HG03196 (cell line): ENCODE results near the gene DDX39B.

ENCODE experiments used
- ATAC-seq: cut with Tn5 transposase; IDR thresholded peaks from one replicate; pipeline ENCODE4 v1.9.1; 2021; ENCODE audit not compliant: unreplicated experiment

DDX39B gene

DNA sequence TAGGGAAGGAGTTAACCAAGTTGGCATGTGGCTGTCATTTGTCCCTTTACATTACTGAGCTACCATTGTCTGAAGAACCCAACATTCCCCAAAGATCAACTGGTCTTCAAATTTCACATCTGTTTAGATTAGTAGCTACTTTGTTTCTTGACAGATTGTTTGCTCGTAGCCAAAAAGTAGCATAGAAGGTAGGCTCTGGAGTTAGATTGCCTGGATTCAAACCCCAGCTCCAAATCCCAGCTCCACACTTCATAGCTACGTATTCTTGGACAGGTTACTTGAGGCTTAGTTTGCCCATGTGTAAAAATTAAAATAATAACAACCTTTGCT is 6.7 kb upstream of the DDX39B start:
- ATAC-seq = no peak

DNA sequence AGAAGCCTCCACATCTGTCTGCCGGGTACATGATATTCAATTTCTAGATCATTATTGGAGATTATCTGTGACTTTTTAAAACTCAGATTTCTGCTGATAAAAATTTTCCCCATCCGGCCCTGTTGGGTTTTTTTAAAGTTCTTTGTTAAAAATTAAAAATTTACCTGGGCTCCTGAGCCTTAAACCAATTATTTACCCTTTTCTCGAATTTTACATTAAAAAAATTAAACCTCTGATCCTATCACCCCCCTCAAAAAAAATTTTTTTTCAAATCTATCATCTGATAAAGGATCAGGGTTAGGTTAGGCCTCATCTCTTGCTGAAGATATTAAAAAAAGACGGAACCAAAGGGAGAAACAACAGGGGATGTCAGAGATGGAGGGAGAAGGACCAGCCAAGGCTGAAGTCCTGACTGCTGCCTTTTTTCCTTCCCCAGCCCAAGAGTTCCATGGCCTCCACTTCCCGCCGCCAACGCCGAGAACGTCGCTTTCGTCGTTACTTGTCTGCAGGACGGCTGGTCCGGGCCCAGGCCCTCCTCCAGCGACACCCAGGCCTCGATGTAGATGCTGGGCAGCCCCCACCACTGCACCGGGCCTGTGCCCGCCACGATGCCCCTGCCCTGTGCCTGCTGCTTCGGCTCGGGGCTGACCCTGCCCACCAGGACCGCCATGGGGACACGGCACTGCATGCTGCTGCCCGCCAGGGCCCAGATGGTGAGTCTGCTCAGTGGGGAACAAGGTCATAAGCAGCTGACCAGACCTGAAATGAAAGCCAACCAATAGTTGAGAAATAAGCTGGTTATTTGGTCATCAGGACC is 6.1 kb upstream of the DDX39B start:
- no peak for ATAC-seq

DNA sequence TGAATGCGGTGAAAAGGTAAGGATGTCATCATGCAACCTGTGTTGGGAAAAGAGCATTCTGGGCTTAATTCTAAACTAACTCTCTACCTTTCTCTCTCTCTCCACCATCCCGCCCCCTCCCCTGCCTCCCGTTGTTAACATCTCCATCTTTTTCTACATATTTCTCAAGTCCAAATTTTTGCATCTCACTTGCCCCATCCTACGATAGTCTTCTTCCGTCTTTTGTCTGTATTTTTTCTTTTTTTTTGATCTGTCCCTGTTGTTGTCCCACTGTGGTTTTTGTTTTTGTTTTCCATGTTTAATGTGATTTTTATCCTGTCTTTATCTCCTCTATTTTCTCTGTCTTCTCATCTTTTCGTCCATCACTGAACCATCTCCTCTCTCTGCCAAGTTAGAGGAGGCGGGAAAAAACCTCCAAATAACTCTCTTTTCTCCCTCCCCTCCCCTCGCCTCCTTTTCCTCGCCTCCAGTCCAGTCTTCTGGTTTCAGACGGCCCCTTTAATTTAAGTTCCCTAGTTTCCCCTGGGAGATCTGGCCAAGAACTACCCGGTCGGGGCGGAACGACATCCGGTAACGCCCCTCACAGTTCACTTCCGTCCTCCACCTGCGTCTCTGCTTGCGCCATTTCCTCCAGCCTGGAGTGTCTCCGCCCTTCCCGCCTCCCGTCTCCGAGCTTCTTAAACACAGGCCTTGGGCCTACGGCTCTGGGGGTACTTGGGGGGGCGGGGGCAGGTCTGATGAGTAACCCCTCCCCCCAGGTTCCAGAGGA is 5.3 kb upstream of the DDX39B start, which contains the start of gene NFKBIL1:
NFKBIL1 (plus strand) TSS at position 651 of the 769 bp plus-strand sequence; CDS start at position 738, 87 bp downstream.
- ATAC-seq = peak; percentile 56

DNA sequence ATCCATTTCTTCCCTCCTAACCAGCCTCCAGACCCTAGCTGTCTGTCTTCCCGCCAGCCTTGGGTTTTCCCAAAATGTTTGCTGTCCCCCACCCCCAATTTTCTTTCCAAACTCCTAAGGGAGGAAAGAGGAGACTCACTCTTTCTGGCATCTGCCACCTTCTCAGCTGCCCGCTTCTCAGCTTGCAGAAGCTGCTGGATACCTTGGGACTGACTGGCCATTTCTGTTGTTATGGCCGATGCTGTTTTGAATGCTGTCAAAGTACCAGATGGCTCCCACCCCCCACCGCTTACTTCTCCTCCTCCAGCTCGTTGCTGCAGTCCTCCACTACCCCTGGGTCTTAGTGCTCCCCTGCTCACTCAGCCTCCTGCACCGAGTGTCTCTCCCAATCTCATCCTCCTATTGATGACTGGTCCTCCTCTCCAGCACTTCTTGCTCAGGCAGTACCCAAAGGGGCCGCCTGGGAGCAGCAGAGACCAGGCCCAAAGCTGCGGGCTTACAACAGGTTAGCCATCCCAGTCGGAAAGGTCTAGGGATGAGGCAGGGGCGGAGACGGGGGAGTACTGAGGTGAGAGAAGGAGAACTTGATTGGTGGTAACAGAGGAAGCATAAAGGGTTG is 4.6 kb upstream of the DDX39B start, which contains the start of gene ATP6V1G2:
ATP6V1G2 (minus strand) TSS at position 270 of the 619 bp plus-strand sequence; CDS start at position 221, 49 bp downstream.
- ATAC-seq = peak; percentile 50

DNA sequence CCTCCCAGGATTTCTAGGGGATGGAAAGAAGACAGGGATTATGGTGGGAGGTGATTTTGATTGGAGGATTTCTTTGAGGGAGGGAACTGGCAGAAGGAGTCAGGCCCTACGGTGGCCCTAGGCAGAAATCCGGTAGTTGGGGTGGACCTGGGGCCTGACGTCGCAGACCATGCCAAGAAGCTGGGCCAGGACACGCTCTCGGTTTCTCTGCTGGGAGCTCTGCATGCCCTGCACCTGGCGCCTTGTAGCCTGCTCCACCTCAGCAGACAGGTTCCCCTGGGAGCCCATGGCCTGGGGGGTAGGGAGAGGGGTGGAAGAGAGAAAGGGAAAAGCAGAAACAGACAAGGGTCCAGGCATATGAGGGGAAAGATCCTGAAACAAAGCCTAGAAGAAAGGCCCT is 3.5 kb upstream of the DDX39B start:
- no peak for ATAC-seq

DNA sequence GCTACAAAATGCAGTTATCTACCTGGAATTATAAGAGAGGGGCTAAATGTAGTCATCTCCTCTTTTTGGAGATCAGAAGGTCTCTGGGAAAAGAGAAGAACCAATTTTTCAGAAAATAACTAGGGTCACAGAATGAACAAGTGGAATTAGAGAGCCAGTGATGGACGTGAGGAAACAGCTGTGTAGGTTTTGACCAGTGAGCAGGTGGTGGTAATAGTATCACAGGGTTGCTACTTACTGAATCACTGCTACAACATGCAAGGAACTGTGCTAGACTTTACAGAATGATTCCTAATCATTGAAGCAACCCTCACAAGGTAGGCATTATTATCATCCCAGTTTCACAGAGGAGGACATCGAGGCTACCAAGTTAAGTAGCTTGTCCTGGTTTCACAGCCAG is 2.9 kb upstream of the DDX39B start:
- no peak for ATAC-seq

DNA sequence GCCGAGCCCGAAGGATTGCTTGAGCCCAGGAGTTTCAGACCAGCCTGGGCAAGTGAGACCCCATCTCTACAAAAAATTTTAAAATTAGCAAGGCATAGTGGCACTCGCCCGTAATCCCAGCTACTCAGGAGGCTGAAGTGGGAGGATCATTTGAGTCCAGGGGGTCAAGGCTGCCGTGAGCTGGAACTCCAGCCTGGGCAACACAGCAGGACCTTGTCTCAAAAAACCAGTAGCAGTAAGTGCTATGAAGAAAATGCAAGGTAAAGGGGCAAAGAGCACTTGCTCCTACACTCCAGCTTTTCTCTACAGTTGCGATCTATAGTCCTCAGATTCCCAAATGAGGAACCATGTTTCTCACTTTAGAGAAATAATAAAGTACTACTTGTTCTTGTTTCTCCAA is 1.8 kb upstream of the DDX39B start:
- no peak for ATAC-seq

DNA sequence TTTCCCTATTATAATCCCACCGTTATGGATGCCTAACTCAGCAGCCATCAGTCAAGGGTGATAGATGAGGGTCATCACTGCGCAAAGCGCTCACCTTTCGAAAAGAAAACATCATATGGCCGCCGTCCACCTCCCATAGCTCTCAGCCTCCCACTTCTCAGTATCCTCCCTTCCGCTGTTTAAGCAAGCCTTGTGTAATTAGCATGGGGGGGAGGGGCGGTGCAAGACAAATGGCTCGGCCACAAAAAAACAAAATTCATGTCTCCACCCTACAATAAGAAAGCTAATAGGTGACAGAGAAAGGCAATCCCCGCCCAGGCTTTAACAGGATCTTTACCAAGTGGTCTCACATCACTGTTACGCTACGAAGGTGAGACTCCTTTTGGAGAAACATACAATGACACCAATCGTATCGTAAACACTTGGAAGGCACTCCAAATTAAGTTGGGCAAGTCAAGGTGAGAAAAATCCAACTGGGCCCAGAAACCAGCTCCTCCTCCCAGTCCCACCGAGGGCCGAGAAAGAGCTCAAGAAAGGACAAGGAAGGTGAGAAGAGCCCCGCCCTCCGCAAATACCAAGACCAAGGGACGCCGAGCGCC is 645 bp downstream of the DDX39B start:
- ATAC-seq = no peak

DNA sequence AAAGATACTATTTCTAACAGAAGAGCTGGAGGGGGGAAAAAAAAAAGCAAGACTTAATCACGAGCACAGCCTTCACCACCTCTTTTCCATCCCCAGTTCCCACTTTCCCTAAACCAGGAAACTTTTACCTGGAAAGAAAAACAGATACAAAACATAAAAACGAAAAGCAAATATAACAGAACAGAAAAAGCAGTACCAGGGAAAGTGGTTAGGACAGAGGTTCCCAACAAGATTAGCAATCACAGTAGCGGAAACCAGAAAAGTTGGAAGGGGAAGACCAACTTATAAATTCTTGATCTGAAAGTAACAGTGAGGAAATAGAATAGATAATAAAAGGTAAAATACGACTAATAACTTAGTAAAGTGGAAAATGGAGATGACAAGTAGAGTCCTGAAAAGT is 1.2 kb downstream of the DDX39B start:
- ATAC-seq = no peak

DNA sequence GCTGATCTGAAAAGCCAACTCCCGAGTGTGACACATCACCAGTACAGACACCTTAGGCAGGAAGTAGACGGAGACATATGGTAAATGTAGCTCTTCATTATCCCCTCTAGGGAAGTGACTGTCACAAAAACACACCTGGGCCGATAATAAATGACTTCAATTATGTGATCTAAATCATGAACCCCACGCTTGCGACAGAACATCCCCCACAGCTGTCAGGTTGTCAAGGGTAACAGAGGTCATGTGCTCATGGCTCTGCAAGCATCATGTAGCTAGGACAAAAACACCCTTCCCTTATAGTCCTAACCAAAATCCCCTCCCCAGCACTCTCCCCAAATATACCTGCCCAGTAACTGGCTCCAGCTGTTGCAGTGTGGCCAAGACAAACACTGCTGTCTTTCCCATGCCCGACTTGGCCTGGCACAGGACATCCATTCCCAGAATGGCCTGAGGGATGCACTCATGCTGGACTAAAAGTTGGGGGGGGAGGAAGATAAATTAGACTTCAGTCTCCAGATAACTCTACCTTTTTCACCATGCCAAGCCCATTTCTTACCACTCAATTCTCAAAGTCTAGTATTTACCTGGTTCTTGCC is 2.9 kb downstream of the DDX39B start:
- ATAC-seq = no peak

DNA sequence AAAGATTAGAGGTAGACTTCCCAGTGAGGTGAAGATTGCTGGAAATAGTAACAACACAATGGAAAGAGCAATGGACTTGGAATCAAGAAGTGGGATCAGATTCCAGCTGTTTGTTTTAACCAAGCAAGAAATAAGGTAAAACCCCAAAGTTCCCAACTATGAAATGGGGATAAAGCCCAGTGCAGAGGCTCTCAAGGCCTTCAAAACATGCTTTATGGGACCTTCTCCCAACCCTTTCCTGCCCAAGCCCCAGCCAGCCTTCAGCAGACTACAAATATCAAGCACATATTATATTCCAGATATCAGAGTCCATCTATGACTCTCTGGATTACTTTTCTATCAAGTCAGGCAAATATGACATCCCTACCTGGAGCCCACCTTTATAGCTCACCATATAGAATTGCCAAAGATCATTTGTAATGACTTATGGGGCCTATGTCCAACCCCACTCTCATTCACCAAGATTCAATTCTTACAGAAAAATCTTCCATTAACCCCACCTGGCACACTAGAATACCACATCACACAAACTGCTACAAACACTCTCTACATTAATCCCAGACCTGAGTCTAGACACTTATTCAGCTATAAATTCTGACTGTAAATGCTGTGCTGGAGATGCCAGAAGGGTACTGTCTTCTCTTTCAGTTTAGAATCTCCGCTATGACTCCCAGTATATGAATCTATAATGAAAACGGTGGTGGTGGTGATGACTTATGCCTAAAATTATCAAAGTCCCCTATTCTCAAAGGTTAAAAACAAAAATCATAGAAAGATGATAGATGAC is 6.1 kb downstream of the DDX39B start:
- no peak for ATAC-seq

DNA sequence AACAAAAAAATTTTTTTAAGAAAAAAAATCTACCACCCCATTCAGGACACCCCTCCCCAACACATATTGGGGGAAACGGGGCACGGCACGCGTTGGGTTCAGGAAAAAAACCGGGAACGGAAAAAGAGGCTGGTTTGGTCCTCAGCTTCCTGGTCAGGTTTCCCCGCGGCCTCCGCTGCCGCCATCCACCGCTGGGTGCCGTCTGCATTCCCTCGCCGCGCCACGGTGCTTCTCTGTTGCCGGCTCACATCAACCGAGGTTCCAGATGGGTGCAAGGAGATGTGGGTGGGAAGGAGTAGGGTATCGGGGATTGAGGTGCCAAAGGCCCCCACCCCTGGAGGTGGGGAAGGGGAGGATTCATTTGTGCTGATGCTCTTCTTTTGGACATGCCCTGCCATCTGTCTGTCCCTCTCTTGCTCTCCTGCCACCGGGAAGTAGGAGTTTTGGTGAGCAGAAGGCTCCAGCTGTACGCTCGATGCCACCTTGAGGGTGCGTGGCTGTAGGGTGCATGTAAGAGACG is 7.2 kb downstream of the DDX39B start:
- ATAC-seq = no peak

DNA sequence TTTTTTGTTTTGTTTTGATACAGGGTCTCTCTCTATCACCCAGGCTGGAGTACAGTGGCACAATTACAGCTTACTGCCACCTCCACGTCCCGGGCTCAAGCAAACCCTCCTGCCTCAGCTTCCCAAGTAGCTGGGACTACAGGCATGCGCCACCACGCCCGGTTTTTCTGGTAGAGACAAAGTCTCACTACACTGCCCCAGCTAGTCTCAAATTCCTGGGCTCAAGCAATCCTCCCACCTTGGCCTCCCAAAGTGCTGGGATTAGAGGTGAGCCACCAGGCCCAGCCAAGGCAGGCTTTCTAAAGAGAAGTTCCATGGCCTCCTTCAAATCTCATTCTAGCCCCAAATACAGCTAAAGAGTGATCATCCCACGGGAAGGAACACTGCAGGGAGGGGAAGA is 7.8 kb downstream of the DDX39B start:
- no peak for ATAC-seq

DNA sequence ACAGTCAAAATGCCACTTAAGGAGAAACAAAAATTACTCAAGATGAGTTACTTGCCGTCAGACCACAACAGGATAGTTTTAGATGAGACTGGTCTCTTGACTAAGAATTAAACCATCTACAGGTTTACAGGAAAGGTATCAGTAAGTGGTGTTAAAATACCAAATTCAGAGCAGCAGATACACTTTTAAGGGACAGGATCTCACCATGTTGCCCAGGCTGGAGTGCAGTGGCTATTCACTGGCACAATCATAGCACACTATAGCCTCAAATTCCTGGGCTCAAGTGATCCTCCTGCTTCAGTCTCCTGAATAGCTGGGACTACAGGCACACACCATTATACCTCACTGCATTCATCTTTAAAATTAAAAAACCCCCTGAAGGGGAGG is 8.4 kb downstream of the DDX39B start:
- ATAC-seq = no peak

DNA sequence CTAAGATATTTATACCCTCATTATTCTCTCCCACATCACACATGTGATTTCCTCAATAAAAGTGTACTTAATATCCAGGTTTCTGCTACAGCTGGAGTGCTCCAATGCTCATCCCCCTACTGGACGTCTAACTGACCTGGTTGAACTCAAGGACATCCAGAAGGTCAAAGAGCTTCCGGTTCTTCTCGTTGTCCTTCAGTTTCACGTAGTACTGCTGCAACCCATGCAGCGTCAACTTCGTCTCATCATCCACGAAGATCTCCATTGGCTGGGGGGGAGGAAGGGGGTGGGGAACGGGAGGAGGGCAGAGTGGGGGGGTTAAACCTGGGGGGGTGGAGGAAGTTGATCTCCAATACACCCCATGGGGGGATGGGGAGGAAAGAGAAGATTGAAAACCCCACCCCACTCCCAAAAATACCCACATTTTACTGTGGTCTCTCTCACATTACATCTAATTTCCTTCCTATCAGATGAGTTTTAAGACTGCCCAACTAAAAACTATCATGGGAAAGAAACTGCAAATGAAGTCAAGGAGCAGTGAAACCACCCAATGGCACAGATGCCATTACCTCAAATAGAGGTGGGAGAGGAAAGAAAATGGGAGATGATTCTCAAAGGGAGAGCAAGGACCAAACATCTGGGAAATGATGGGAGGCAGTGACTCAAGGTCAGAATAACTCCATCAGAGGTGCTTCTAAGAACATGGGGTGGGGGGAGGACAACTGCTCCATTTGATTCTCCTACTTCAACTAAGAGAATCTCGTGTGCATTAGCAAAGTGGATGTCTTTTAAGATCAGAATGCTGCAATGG is 9.0 kb downstream of the DDX39B start:
- ATAC-seq = no peak

DNA sequence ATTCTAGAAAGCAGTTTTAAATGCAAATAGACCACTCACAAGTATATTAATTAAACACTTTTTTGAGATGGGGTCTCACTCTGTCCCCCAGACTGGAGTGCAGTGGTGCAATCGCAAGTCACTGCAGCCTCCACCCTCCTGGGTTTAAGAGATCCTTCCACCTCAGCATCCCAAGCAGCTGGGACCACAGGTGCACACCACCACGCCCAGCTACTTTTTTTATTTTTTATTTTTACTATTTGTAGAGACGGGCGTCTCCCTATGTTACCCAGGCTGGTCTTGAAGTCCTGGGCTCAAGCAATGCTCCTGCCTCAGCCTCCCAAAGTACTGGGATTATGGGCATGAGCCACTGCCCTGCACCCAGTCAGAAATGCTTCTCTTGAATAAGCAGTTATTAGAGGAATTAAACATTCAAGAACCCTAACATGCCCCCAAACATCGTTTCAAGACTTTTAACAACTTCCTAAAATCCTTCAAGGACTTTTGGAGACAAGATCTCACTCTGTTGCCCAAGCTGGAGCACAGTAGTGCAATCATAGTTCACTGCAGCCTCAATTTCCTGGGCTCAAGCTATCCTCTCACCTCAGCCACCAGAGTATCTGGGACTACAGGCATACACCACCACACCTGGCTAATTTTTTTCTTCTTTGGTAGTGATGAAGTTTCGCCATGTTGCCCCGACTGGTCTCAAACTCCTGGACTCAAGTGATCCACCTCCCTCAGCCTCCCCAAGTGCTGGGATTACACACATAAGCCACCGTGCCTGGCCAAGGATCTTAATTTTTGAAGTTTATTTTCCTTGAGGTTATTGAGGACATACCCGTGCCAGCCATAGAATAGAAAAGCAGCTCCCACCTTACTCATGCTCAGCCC is 9.8 kb downstream of the DDX39B start:
- no peak for ATAC-seq

DNA sequence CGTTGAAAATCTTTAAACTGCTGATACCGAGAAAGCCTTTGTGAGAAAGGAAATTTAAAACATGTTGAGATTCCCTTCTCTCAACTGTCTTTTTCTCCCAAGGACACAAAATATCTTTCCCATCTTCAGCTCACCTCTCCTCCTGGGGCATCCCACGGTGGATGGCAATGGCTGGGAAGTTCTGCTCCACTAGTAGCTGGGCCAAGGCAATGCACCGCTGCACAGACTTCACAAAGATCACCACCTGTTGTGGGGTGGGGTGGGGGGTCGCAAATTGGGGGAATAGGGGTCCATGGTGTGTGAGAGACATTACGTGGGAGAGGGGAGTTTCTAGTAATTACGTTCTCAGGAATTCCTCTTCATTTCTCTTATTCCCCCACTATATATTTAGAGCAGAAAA is 10.6 kb downstream of the DDX39B start:
- ATAC-seq = no peak

DNA sequence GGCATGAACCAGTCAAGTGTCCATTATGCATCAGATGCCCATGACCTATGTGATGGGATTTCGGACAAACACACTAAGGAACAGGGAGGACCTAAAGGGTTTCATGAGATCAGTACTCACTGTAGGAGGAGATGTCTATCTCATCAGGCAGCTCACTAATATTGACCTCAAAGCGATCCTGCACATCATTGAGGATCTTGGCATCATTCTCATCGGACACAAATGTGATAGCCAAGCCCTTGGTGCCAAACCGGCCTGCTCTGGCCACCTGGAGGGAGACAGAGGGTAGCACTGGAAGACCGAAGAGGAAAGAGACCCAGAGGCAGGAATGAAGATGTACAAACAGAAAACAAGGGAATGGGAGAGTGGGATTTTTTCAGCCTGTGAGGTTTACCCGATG is 11.1 kb downstream of the DDX39B start:
- no peak for ATAC-seq
